T-helper 9 cell (primary cell): Measurements from ENCODE around the gene TEAD4.

Experiments used
- DNase-seq: peaks from one replicate; pipeline ENCODE4 v3.0.0-alpha.2; 2020

TEAD4 gene

GRCh38 chr12:2960996-2961616 is 1.9 kb downstream of the TEAD4 start:
- DNase-seq, result no peak

- DNase-seq, result no peak
Measured at GRCh38 chr12:2961705-2962104, 2.5 kb downstream of the TEAD4 start.

GRCh38 chr12:2963154-2963759 is 4.1 kb downstream of the TEAD4 start:
- DNase-seq, result no peak

- DNase-seq, result no peak
Measured at GRCh38 chr12:2963760-2964292, 4.6 kb downstream of the TEAD4 start.

GRCh38 chr12:2967651-2968050 is 8.5 kb downstream of the TEAD4 start:
- DNase-seq, result no peak

- DNase-seq, result no peak
Measured at GRCh38 chr12:2970744-2971143, 11.5 kb downstream of the TEAD4 start.

GRCh38 chr12:2973566-2973965 is 14.4 kb downstream of the TEAD4 start:
- DNase-seq, result no peak

- DNase-seq, result no peak
Measured at GRCh38 chr12:2974560-2974971, 15.4 kb downstream of the TEAD4 start.

GRCh38 chr12:2976581-2976996 is 17.4 kb downstream of the TEAD4 start:
- no peak for DNase-seq

GRCh38 chr12:2977776-2978175 is 18.6 kb downstream of the TEAD4 start:
- no peak for DNase-seq

GRCh38 chr12:2979806-2980205 is 20.6 kb downstream of the TEAD4 start:
- no peak for DNase-seq

GRCh38 chr12:2980630-2981029 is 21.4 kb downstream of the TEAD4 start:
- no peak for DNase-seq

GRCh38 chr12:2982361-2982760 is 23.2 kb downstream of the TEAD4 start:
- DNase-seq, result no peak

- DNase-seq, result no peak
Measured at GRCh38 chr12:2984249-2984648, 25.1 kb downstream of the TEAD4 start.

- DNase-seq, result no peak
Measured at GRCh38 chr12:2984698-2985097, 25.5 kb downstream of the TEAD4 start.

GRCh38 chr12:2986876-2987275 is 27.7 kb downstream of the TEAD4 start:
- DNase-seq, result no peak

GRCh38 chr12:2988494-2988893 is 29.3 kb downstream of the TEAD4 start:
- no peak for DNase-seq

- DNase-seq, result no peak
Measured at GRCh38 chr12:2992724-2993123, 33.5 kb downstream of the TEAD4 start.

GRCh38 chr12:2997989-2998670 is 38.9 kb downstream of the TEAD4 start:
- DNase-seq, result no peak

GRCh38 chr12:2998789-2999264 is 39.6 kb downstream of the TEAD4 start:
- DNase-seq, result no peak

GRCh38 chr12:2999265-2999841 is 40.2 kb downstream of the TEAD4 start:
- DNase-seq, result no peak

GRCh38 chr12:3000548-3001275 is 41.5 kb downstream of the TEAD4 start:
- DNase-seq, result no peak

- DNase-seq, result no peak
Measured at GRCh38 chr12:3002646-3003045, 43.4 kb downstream of the TEAD4 start.
